SK-N-SH (cell line): ENCODE results near the gene ADGRD2. TPM values are rescaled to one million over a fixed set of nuclear protein-coding genes. Genes with fewer than 3 reads are reported as not detected.

Experiments
- CTCF ChIA-PET: fragments of 300-600, 350-600 bp; formaldehyde crosslinking; extraction: SDS; loops from one replicate; lab custom pipeline; 2021; lab: Yijun Ruan, JAX
- POLR2A ChIA-PET: fragments of 350-600 bp; sonication (Branson Sonifier 250); formaldehyde crosslinking; extraction: SDS; loops from one replicate; lab custom pipeline; 2020; ENCODE audit warnings: antibody characterized with exemption, inconsistent platforms; lab: Yijun Ruan, JAX
- DNase-seq: peaks from one replicate; pipeline ENCODE4 v3.0.0; 2012
- H2AFZ ChIP-seq: fragments of 200-600 bp; sonication (generic); 2 replicates; pipeline ENCODE4 v1.8.1; 2016; ENCODE audit warnings: antibody characterized with exemption, mild to moderate bottlenecking, low read depth
- H3F3A ChIP-seq: fragments of 200-600 bp; sonication (generic); replicated peaks from 2 replicates; pipeline ENCODE3; 2016; ENCODE audit warnings: antibody characterized with exemption, mild to moderate bottlenecking; ENCODE audit not compliant: insufficient read depth
- H3K27ac ChIP-seq, 2 experiments: fragments of 200-500 bp in 1 of 2; fragments of 200-600 bp in 1 of 2; sonication (Bioruptor generic) in 1 of 2; sonication (generic), shearing (Covaris generic) in 1 of 2; 2 replicates each; pipeline versions ENCODE4 v1.5.1 to v1.6.1; 2014 to 2016; ENCODE audit warnings: low read depth in 2 of 2, inconsistent platforms in 1 of 2, low read length in 1 of 2, mild to moderate bottlenecking in 1 of 2, mixed read lengths in 1 of 2
- H3K27me3 ChIP-seq: fragments of 200-600 bp; sonication (generic), shearing (Covaris generic); 2 replicates; pipeline ENCODE4 v1.6.1; 2016; ENCODE audit warnings: mixed run types; ENCODE audit not compliant: insufficient read depth
- H3K36me3 ChIP-seq, 2 experiments: fragments of 200-500 bp in 1 of 2; fragments of 200-600 bp in 1 of 2; sonication (Bioruptor generic) in 1 of 2; sonication (generic) in 1 of 2; replicated peaks in 1 of 2; 2 replicates each; pipeline versions ENCODE3 to v1.5.1; 2014 to 2016; ENCODE audit warnings: low read length in 1 of 2, mild to moderate bottlenecking in 1 of 2; ENCODE audit not compliant: insufficient read depth in 2 of 2, control insufficient read depth in 1 of 2
- H3K4me1 ChIP-seq, 2 experiments: fragments of 200-500 bp in 1 of 2; fragments of 200-600 bp in 1 of 2; sonication (Bioruptor generic) in 1 of 2; sonication (generic), shearing (Covaris generic) in 1 of 2; 2 replicates each; pipeline versions ENCODE4 v1.5.1 to v1.6.1; 2014 to 2016; ENCODE audit warnings: low read depth in 1 of 2, low read length in 1 of 2, mixed run types in 1 of 2; ENCODE audit not compliant: insufficient read depth in 2 of 2, control insufficient read depth in 1 of 2
- H3K4me2 ChIP-seq: fragments of 200-600 bp; sonication (generic), shearing (Covaris generic); 2 replicates; pipeline ENCODE4 v1.6.1; 2017; ENCODE audit warnings: mixed run types
- H3K4me3 ChIP-seq, 2 experiments: fragments of 200-500 bp in 1 of 2; fragments of 200-600 bp in 1 of 2; sonication (Bioruptor generic) in 1 of 2; sonication (generic), shearing (Covaris generic) in 1 of 2; 2 replicates each; pipeline versions ENCODE4 v1.5.1 to v1.8.1; 2014 to 2016; ENCODE audit warnings: low read depth in 2 of 2, inconsistent platforms in 1 of 2, low read length in 1 of 2, mild to moderate bottlenecking in 1 of 2, mixed read lengths in 1 of 2, moderate library complexity in 1 of 2
- H3K79me2 ChIP-seq: fragments of 200-600 bp; sonication (generic); 2 replicates; pipeline ENCODE4 v1.8.1; 2017; ENCODE audit warnings: mild to moderate bottlenecking; ENCODE audit not compliant: insufficient read depth
- H3K9ac ChIP-seq: fragments of 200-600 bp; sonication (generic); 2 replicates; pipeline ENCODE4 v1.6.1; 2017; ENCODE audit warnings: mixed run types
- H3K9me2 ChIP-seq: fragments of 200-600 bp; sonication (generic); 2 replicates; pipeline ENCODE4 v1.6.1; 2017; ENCODE audit warnings: mixed run types
- H3K9me3 ChIP-seq: fragments of 200-600 bp; sonication (generic); 2 replicates; pipeline ENCODE4 v1.6.1; 2017; ENCODE audit warnings: mixed run types, mild to moderate bottlenecking, moderate library complexity
- H4K20me1 ChIP-seq: fragments of 200-600 bp; sonication (generic); 2 replicates; pipeline ENCODE4 v1.6.1; 2017; ENCODE audit warnings: mild to moderate bottlenecking, mixed run types; ENCODE audit not compliant: insufficient read depth
- ELF1 ChIP-seq: IDR thresholded peaks from 2 replicates; pipeline ENCODE4 v1.4.0; 2012
- PBX3 ChIP-seq: IDR thresholded peaks from 2 replicates; pipeline ENCODE4; 2012
- RAD21 ChIP-seq: IDR thresholded peaks from 2 replicates; pipeline ENCODE4 v1.6.1; 2012; ENCODE audit warnings: mild to moderate bottlenecking, low read length
- WGBS: methylation state at CpG from one replicate; pipeline ENCODE4 v1.1.6; 2017; ENCODE audit warnings: low lambda C conversion rate; 5-methylcytosine and 5-hydroxymethylcytosine counted together
- polyA plus RNA-seq, 3 experiments: library from polyadenylated mRNA; depleted of rRNA; stranded (reverse); fragments of >200 nt; gene quantifications; 2 replicates each; pipeline ENCODE4 v1.2.3, GENCODE V29; 2012
- TF ChIP-seq, protein P1 (sequence below): IDR thresholded peaks from 2 replicates; pipeline ENCODE4 v1.4.0; 2012; ENCODE audit warnings: low read depth
- TF ChIP-seq, protein P2 (sequence below): fragments of 200-600 bp; sonication (generic); IDR thresholded peaks from 2 replicates; pipeline ENCODE4 v1.6.1; 2017; ENCODE audit warnings: antibody characterized with exemption, mild to moderate bottlenecking, moderate library complexity

Gene ADGRD2
- polyA plus RNA-seq, 1 of the 3 experiments (the other 2 are of a cell fraction) = 0.05 TPM

GRCh38 chr9:124479947-124480620 is 29.8 kb downstream of the ADGRD2 start:
- TF ChIP-seq, protein P1, sequence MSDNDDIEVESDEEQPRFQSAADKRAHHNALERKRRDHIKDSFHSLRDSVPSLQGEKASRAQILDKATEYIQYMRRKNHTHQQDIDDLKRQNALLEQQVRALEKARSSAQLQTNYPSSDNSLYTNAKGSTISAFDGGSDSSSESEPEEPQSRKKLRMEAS = no peak
- H3K9ac ChIP-seq = no peak overlapping the region
- no peaks in the 10 kb centered on the region for H4K20me1 ChIP-seq
- H3F3A ChIP-seq = no peaks in the 10 kb centered on the region
- H3K9me2 ChIP-seq = no peaks in the 10 kb centered on the region
- no peak for DNase-seq
- H3K9me3 ChIP-seq = no peaks in the 10 kb centered on the region
- H3K4me3 ChIP-seq = no peak overlapping the region
- H3K4me2 ChIP-seq = no peak overlapping the region
- ChIA-PET CTCF (interaction anchor here (2.0 kb wide), 1 partner anchor 12 kb away, joined by 4 read pairs; no protein-coding TSS in a partner anchor), POLR2A (no interaction called here)
- no peaks in the 10 kb centered on the region for H3K36me3 ChIP-seq
- H3K27ac ChIP-seq = no peak overlapping the region
- no peaks in the 10 kb centered on the region for H3K79me2 ChIP-seq
- H3K27me3 ChIP-seq = no peaks in the 10 kb centered on the region; the same call in 1 of the 2 replicates
- 69% methylated on average over 6 of the region's 6 CpGs for WGBS
- H3K4me1 ChIP-seq = peaks cover 0 to 10% of the 10 kb centered on the region in 2 experiments; a peak in 1 of 4 replicates
- no peak overlapping the region for H2AFZ ChIP-seq

DNA sequence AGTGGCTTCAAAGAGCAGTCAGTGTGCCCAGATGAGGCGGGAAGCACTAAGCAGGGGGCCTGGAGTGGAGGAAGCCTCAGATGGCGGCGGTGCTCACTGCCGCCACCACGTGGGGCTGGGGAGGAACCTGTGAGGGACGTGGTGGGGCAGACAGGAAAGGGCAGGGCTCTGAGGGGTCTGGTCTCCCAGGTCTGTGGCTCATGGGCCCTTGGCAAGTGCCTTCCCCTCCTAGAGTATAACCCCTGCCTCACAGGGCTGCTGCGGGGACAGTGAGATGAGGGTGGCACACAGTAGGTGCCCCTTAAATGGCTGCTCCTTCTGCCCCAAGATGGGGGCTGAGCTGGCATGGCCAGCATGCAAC is 30.4 kb downstream of the ADGRD2 start:
- 64% methylated on average over 6 of the region's 7 CpGs for WGBS
- POLR2A ChIA-PET = no interaction called here
- CTCF ChIA-PET = interaction anchor here (0.9 to 2.0 kb wide), 3 partner anchors 12 to 57 kb away, joined by 4 read pairs; no protein-coding TSS in a partner anchor
- no peaks in the 10 kb centered on the region; the same call in 1 of the 2 replicates for H3K27me3 ChIP-seq
- TF ChIP-seq, protein P2, sequence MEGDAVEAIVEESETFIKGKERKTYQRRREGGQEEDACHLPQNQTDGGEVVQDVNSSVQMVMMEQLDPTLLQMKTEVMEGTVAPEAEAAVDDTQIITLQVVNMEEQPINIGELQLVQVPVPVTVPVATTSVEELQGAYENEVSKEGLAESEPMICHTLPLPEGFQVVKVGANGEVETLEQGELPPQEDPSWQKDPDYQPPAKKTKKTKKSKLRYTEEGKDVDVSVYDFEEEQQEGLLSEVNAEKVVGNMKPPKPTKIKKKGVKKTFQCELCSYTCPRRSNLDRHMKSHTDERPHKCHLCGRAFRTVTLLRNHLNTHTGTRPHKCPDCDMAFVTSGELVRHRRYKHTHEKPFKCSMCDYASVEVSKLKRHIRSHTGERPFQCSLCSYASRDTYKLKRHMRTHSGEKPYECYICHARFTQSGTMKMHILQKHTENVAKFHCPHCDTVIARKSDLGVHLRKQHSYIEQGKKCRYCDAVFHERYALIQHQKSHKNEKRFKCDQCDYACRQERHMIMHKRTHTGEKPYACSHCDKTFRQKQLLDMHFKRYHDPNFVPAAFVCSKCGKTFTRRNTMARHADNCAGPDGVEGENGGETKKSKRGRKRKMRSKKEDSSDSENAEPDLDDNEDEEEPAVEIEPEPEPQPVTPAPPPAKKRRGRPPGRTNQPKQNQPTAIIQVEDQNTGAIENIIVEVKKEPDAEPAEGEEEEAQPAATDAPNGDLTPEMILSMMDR = peak; percentile 41
- TF ChIP-seq RAD21 (0 out of 2 replicates have a peak, but pooled peaks have one; percentile 19), PBX3 (no peak)
- TF ChIP-seq, all 33 proteins: peak for 2
- H3K4me3 ChIP-seq = no peak overlapping the region
- no peaks in the 10 kb centered on the region for H3K9me3 ChIP-seq
- peaks cover 0 to 10% of the 10 kb centered on the region in 2 experiments; a peak in 1 of 4 replicates for H3K4me1 ChIP-seq
- H3K4me2 ChIP-seq = no peak overlapping the region
- H3K9ac ChIP-seq = no peak overlapping the region
- no peaks in the 10 kb centered on the region for H3K9me2 ChIP-seq
- no peaks in the 10 kb centered on the region for H4K20me1 ChIP-seq
- H2AFZ ChIP-seq = no peak overlapping the region
- H3K27ac ChIP-seq = no peak overlapping the region
- DNase-seq = peak; percentile 80
- H3K36me3 ChIP-seq = no peaks in the 10 kb centered on the region
- H3K79me2 ChIP-seq = no peaks in the 10 kb centered on the region
- no peaks in the 10 kb centered on the region for H3F3A ChIP-seq

DNA sequence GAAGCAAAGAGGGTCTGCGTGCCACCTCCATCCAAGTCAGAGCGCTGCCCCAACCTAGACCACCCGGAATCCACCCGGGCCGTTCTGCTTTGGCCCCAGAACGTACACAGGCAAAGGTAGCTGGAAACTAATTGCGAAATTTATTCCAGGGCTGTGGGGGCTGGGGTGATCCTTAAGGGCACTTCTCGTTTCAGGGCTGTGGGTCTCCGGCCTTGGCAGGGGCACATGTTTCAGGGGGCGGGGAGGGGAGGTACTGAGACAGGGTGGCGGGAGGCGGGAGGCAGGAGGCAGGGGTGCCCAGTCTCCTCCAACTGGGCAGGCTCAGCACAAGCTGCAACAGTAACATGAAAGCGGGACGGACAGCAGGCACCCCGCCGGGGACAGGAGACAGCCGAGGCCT is 30.9 kb downstream of the ADGRD2 start:
- Histone ChIP-seq H2AFZ (no peak overlapping the region), H3K4me1 (peaks cover 0 to 10% of the 10 kb centered on the region in 2 experiments; a peak in 1 of 4 replicates), H4K20me1 (no peaks in the 10 kb centered on the region), H3K79me2 (no peaks in the 10 kb centered on the region), H3K4me3 (no peak overlapping the region), H3F3A (no peaks in the 10 kb centered on the region), H3K36me3 (no peaks in the 10 kb centered on the region), H3K27ac (no peak overlapping the region), H3K27me3 (no peaks in the 10 kb centered on the region; the same call in 1 of the 2 replicates), H3K9me2 (no peaks in the 10 kb centered on the region), H3K9ac (no peak overlapping the region), H3K4me2 (no peak overlapping the region), H3K9me3 (no peaks in the 10 kb centered on the region)
- DNase-seq = no peak
- 87% methylated on average over 17 of the region's 17 CpGs for WGBS
- CTCF ChIA-PET = interaction anchor here (0.9 to 2.0 kb wide), 4 partner anchors 11 to 63 kb away, joined by 3 to 4 read pairs (median 4); no protein-coding TSS in a partner anchor
- no peak for TF ChIP-seq ELF1
- POLR2A ChIA-PET = no interaction called here
